ENCODE results near the gene PHLPP1. TPM values are rescaled to one million over a fixed set of nuclear protein-coding genes. Genes with fewer than 3 reads are reported as not detected.
A peak's percentile ranks its signal among the peaks of the same experiment; 100 is the strongest.

Gene PHLPP1
- total and polyA plus RNA-seq, 2 of the 13 experiments (the other 11 are each of a cell fraction or from before 2014, with no cell fraction given), result 9.8 to 18.5 TPM

GRCh38 chr18:62842898-62843297, 127.6 kb downstream of the PHLPP1 start:
- H3K4me1 ChIP-seq (ENCODE audit: insufficient read depth, low read length), result peaks cover 5% of the 10 kb centered on the region; the same call in 1 of the 2 replicates
- H3K27me3 ChIP-seq (ENCODE audit: control insufficient read depth in 1 of 2, insufficient read depth in 2 of 2, low read length in 2 of 2), result no peaks in the 10 kb centered on the region
- intact Hi-C loops (cut with micrococcal nuclease; ENCODE audit: unreplicated experiment), result no loop called here
- no peak overlapping the region for H3K4me3 ChIP-seq (replicated peaks in 1 of 3; ENCODE audit: insufficient read depth in 1 of 3, low read depth in 2 of 3, low read length in 3 of 3)
- H4K20me1 ChIP-seq (ENCODE audit: insufficient read depth, low read length), result no peaks in the 10 kb centered on the region
- 100% methylated on average over 1 of the region's 1 CpG for WGBS (ENCODE audit: low lambda C conversion rate)
- ChIA-PET CTCF (ENCODE audit: low intra/inter-chr PET ratio, low total read pairs) (no interaction called here), POLR2A (no interaction called here)
- TSS peak; percentile 10 for BruUV-seq (replicated peaks)
- peaks cover 2% of the 10 kb centered on the region for H3K79me2 ChIP-seq (ENCODE audit: insufficient read depth, low read length)
- DNase-seq (ENCODE audit: low spot score), result no peak
- no peaks in the 10 kb centered on the region for H3K9me3 ChIP-seq (ENCODE audit: low read length)
- TF ChIP-seq ESRRA (CRISPR knock-in tag; IDR thresholded peaks at IDR 0.05; ENCODE audit: low read depth) (no peak), ZNF782 (CRISPR knock-in tag; IDR thresholded peaks at IDR 0.05; ENCODE audit: borderline replicate concordance) (no peak), BRCA1 (CRISPR knock-in tag; IDR thresholded peaks at IDR 0.05) (no peak), ZNF382 (CRISPR knock-in tag; IDR thresholded peaks at IDR 0.05; ENCODE audit: borderline replicate concordance) (no peak), ZNF317 (CRISPR knock-in tag; IDR thresholded peaks at IDR 0.05) (peak; percentile 93), MYC (CRISPR knock-in tag; IDR thresholded peaks at IDR 0.05; ENCODE audit: borderline replicate concordance) (no peak), ZNF772 (CRISPR knock-in tag; IDR thresholded peaks at IDR 0.05) (no peak)
- no peak overlapping the region for H3K9ac ChIP-seq (ENCODE audit: insufficient read depth, low read depth, low read length)
- H2AFZ ChIP-seq (ENCODE audit: low read length), result no peak overlapping the region
- no peak overlapping the region for H3K4me2 ChIP-seq (ENCODE audit: low read depth, low read length)
- no peak overlapping the region for H3K27ac ChIP-seq (ENCODE audit: extremely low read length, insufficient read depth, low read length)
- no peak for FAIRE-seq
- in situ Hi-C loops (cut with HindIII; ENCODE audit: extremely low pct_ligation_motif_present, low pct_unique_long_range_greater_than_20kb), result no loop called here
- peaks cover 0 to 24% of the 10 kb centered on the region in 2 experiments; a peak in 3 of 5 replicates for H3K36me3 ChIP-seq (replicated peaks in 1 of 2; ENCODE audit: control insufficient read depth in 1 of 2, insufficient read depth in 2 of 2, low read length in 2 of 2)
- no peak for ATAC-seq

- no peaks in the 10 kb centered on the region for H3K79me2 ChIP-seq (ENCODE audit: insufficient read depth, low read length)
- ATAC-seq (no peak), DNase-seq (ENCODE audit: low spot score) (no peak), FAIRE-seq (no peak)
- H3K4me2 ChIP-seq (ENCODE audit: low read depth, low read length), result no peak overlapping the region
- H3K27ac ChIP-seq (ENCODE audit: extremely low read length, insufficient read depth, low read length), result no peak overlapping the region
- H3K9me3 ChIP-seq (ENCODE audit: low read length), result no peaks in the 10 kb centered on the region
- 97% methylated on average over 7 of the region's 7 CpGs for WGBS (ENCODE audit: low lambda C conversion rate)
- ChIA-PET POLR2A (no interaction called here), CTCF (ENCODE audit: low intra/inter-chr PET ratio, low total read pairs) (no interaction called here)
- no peaks in the 10 kb centered on the region for H3K27me3 ChIP-seq (ENCODE audit: control insufficient read depth in 1 of 2, insufficient read depth in 2 of 2, low read length in 2 of 2)
- peaks cover 0 to 20% of the 10 kb centered on the region in 2 experiments; a peak in 2 of 5 replicates for H3K36me3 ChIP-seq (replicated peaks in 1 of 2; ENCODE audit: control insufficient read depth in 1 of 2, insufficient read depth in 2 of 2, low read length in 2 of 2)
- BruUV-seq (replicated peaks), result no TSS peak
- intact Hi-C loops (cut with micrococcal nuclease; ENCODE audit: unreplicated experiment), result no loop called here
- H3K9ac ChIP-seq (ENCODE audit: insufficient read depth, low read depth, low read length), result no peak overlapping the region
- TF ChIP-seq THAP7 (CRISPR knock-in tag; IDR thresholded peaks at IDR 0.05) (no peak), RBM22 (optimal IDR thresholded peaks at IDR 0.05; ENCODE audit: low read length) (peak; percentile 29), BRCA1 (CRISPR knock-in tag; IDR thresholded peaks at IDR 0.05) (no peak)
- H3K4me1 ChIP-seq (ENCODE audit: insufficient read depth, low read length), result peaks cover 2% of the 10 kb centered on the region; the same call in 1 of the 2 replicates
- in situ Hi-C loops (cut with HindIII; ENCODE audit: extremely low pct_ligation_motif_present, low pct_unique_long_range_greater_than_20kb), result no loop called here
- H3K4me3 ChIP-seq (replicated peaks in 1 of 3; ENCODE audit: insufficient read depth in 1 of 3, low read depth in 2 of 3, low read length in 3 of 3), result no peak overlapping the region
- H4K20me1 ChIP-seq (ENCODE audit: insufficient read depth, low read length), result no peaks in the 10 kb centered on the region
- H2AFZ ChIP-seq (ENCODE audit: low read length), result no peak overlapping the region
Observed at GRCh38 chr18:62844850-62845643, 129.7 kb downstream of the PHLPP1 start.
